C4-2B (cell line): ENCODE measurements around the gene MEF2D.
A peak's percentile ranks its signal among the peaks of the same experiment; 100 is the strongest.

Source experiments
- CTCF ChIP-seq: fragments of 450-650 bp; conservative IDR thresholded peaks from 2 replicates; pipeline ENCODE4 v1.5.1; 2017; ENCODE audit warnings: mild to moderate bottlenecking
- ZFX ChIP-seq: fragments of 450-650 bp; IDR thresholded peaks from 2 replicates; pipeline ENCODE4 v1.6.1; 2017

- peak; percentile 56 for TF ChIP-seq CTCF
- no peak for TF ChIP-seq ZFX
Measured at GRCh38 chr1:156456625-156457465, 43.7 kb downstream of the MEF2D start.
